ENCODE measurements around the gene CMTM4.

The CMTM4 gene

DNA sequence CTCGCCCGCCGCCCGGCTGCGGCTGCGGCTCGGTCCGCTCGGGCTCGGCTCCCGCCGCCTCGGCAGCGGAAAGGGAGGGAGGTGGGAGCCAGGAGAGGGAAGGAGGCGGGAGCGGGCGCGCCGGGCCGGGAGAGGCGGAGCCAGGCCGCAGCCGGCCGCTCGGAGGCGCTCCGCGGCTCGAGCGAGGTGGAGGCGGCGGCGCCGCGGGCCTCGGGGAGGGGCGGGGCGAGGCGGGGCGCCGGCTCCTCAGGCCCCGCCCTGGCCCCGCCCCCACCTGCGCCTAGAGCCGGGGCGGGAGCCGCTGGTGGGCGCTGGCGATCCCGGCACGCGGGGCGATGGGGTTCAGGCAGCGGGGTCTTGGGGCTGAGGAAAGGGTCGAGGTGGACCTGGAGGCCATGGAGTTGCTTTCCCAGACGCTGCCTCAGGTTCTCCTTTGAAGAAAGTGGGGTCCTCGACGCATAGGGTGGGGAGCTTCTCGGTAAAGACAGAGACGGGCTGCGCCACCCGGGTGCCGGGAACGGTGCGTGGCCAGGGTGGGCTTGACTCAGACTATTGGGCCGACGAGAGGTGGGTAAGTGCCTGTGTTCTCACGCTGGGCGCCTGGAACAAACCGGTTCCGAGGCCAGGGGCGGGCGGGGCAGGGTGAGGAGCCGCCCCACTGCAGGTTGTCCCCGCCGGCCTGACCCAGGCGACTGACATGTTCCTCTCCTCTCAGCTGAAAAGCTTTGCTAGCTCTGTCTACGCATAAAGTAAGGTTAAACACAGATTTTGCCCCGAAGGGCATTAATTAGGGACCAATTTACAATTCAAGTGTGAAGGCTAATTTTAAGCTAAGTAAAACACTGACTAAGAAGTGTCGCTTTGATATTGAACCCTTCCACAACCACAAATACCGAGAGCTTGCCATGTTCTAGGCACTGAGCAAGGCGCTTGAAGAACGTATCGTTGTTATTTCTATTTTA lies at the start of gene CMTM4:
TSS of gene CMTM4 (minus strand) at position 75 of the 962 bp plus-strand sequence. CDS start 218 bp downstream, outside the sequence.
- DNase-seq (ENCODE audit: extremely low read depth, low read depth): no peak
- H3K4me3 ChIP-seq (replicated peaks; ENCODE audit: low read depth, low read length): peak within 1 kb of the TSS; percentile 73
- TF ChIP-seq, protein P1, sequence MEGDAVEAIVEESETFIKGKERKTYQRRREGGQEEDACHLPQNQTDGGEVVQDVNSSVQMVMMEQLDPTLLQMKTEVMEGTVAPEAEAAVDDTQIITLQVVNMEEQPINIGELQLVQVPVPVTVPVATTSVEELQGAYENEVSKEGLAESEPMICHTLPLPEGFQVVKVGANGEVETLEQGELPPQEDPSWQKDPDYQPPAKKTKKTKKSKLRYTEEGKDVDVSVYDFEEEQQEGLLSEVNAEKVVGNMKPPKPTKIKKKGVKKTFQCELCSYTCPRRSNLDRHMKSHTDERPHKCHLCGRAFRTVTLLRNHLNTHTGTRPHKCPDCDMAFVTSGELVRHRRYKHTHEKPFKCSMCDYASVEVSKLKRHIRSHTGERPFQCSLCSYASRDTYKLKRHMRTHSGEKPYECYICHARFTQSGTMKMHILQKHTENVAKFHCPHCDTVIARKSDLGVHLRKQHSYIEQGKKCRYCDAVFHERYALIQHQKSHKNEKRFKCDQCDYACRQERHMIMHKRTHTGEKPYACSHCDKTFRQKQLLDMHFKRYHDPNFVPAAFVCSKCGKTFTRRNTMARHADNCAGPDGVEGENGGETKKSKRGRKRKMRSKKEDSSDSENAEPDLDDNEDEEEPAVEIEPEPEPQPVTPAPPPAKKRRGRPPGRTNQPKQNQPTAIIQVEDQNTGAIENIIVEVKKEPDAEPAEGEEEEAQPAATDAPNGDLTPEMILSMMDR (IDR thresholded peaks at IDR 0.05; ENCODE audit: low read depth, low read length, missing control alignments): peak; percentile 4

DNA sequence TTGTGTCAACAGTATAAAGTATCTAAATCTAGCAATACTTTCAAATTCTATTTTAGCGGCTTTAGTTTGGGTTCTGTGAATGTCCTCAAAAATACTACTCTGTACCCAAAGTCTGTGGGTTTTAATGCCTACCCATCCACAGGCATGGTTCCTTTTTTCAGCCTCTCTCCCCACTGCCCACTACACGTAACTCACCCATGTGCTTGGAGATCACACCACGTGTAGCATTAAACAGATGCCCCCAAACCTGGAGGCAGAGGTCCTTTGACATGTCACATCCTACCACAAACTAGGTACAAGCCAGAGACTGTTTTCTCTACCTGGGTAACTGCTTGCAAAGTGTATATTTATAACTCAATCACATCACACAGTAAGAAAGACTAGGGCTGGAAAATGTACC lies 49.5 kb upstream of the CMTM4 start:
- DNase-seq (ENCODE audit: extremely low read depth, low read depth): no peak
- TF ChIP-seq, protein P1 (IDR thresholded peaks at IDR 0.05; ENCODE audit: low read depth, low read length, missing control alignments): no peak
- no peak overlapping the region for H3K4me3 ChIP-seq (replicated peaks; ENCODE audit: low read depth, low read length)

DNA sequence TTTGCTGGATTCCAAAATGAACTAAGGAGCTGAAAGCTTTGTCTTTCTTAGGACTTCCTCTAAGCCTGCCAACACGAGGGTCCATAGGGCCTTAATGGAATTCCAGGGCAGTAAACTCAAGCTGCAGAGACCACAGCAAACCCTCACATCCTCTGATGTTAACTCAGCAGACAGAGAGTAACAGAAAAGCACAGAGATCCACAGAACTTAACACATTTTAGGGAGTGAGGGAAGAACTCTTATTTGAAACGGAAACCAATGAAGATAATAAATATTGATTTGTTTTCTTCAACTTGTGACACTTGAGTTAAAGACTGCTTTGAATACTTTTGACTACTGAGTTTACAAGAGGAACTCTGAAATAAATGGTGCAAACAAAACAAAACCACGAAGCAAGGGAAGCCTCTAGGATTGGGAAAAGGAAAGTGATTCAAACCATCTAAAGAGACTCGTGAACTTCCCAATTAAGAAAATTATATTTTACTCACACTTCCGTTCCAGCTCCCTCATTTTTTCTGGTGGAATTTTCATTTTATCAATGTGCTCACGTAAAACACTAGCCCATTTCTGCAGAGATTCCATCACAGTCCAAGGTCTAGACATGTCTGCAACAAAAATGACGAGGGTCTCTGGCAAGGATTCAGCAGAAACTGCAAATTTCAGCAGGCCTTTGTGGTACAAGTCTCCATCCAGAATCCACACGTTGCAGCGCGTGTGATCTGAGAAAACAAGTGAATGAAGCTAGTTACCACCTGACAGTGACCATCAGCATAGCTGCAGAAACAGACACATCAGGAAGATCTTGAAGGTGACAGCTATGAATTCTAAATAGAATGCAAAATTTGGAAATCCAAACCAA lies 45.6 kb upstream of the CMTM4 start:
- no peak overlapping the region for H3K4me3 ChIP-seq (replicated peaks; ENCODE audit: low read depth, low read length)
- TF ChIP-seq, protein P1 (IDR thresholded peaks at IDR 0.05; ENCODE audit: low read depth, low read length, missing control alignments): no peak
- DNase-seq (ENCODE audit: extremely low read depth, low read depth): no peak

DNA sequence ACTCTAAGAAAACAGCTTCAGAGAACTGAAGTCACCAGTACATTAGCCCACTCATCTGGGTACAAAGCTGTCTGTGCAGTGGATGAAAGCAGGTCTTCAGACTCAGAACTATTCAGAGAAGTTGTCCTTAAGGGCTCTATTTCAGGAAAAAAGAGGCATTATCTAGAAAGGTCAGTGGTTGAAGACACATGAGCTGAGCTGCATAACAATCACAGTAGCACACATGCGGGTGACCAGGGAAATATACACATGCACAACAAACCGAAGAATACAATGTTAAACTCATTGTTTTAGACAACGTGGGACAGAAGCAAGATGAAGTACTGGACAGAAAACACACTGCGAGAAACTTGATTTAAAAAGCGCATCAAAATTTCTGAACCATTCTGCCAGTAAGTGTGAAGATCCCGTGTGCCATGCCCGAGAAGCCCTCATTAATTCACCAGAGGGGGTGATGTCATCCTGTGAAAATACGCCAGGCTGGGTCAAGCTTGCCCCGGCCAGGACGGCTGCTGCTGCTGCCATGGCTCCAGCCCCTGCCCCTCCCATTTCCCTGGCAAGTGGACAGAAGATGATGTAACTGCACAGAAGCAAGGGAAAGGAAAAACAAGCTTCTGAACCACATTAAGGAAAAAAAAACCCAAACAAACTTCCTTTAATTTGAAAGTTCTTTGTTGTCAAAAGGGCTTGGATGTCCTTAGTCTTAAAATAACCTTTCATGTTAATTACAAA lies 44.8 kb upstream of the CMTM4 start:
- H3K4me3 ChIP-seq (replicated peaks; ENCODE audit: low read depth, low read length): no peak overlapping the region
- TF ChIP-seq, protein P1 (IDR thresholded peaks at IDR 0.05; ENCODE audit: low read depth, low read length, missing control alignments): no peak
- peak; percentile 69 for DNase-seq (ENCODE audit: extremely low read depth, low read depth)

DNA sequence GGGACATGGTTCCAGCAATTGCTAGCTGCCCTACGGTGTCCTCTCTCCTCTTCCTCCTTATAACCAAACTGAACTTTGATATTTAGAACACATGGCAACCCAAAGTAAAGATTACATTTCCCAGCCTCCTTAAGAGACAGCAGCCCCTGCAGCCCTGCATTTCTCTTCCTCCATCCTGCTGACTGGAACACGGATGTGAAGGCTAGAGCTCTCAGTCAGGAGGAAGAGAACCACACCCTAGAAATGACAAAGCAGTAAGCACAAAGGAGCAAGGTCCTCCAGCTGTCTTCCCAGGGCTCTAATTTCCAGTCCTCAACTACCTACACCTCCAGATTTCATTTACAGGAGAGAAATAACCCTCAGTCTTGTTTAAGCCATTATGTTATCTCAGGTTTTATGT lies 44.0 kb upstream of the CMTM4 start:
- DNase-seq (ENCODE audit: extremely low read depth, low read depth): no peak
- TF ChIP-seq, protein P1 (IDR thresholded peaks at IDR 0.05; ENCODE audit: low read depth, low read length, missing control alignments): no peak
- H3K4me3 ChIP-seq (replicated peaks; ENCODE audit: low read depth, low read length): no peak overlapping the region

DNA sequence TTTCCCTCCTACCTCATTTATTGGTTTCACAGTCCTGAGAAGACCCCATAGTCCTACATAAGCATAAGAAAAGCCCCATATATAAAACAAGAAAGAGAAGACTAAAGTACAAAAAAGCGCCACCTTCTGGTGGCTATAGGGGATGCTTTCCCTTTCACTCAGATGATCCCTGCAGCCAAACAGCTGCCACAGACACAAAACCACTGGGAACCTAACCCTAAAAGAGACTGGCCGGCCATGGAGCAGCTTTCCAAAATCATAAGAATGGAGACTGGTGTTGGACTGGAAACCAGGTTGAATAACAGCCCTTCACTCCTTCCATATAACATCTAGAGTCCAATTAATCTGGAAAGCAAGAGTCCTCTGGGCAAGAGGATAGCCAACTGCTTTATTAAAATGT lies 43.5 kb upstream of the CMTM4 start:
- H3K4me3 ChIP-seq (replicated peaks; ENCODE audit: low read depth, low read length): no peak overlapping the region
- TF ChIP-seq, protein P1 (IDR thresholded peaks at IDR 0.05; ENCODE audit: low read depth, low read length, missing control alignments): peak; percentile 70
- DNase-seq (ENCODE audit: extremely low read depth, low read depth): no peak

Data from HFF-Myc (cell line).